GM21786 (cell line): ENCODE data around the gene SLC12A8.

ENCODE experiments used
- ATAC-seq: cut with Tn5 transposase; IDR thresholded peaks from one replicate; pipeline ENCODE4 v1.9.1; 2021; ENCODE audit not compliant: unreplicated experiment

SLC12A8 gene

DNA sequence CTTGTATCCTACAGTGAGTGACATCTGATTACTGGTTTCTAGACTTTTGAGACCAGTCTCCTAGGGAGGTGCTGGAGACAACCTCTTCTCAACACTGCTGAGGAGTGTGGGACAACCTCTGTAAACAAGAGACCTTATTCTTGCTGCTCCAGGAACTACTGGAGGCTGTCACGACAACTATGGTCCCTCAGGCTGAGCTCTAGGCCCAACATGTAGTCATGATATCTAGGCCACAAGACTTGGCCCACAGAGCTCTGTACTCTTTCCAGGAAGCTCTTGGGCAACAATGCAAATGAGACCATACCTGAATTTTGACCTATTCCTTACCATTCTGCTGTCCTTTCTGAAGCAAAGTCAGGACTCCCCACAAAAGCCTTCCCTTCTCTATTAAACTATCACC is 132.5 kb downstream of the SLC12A8 start:
- no peak for ATAC-seq

DNA sequence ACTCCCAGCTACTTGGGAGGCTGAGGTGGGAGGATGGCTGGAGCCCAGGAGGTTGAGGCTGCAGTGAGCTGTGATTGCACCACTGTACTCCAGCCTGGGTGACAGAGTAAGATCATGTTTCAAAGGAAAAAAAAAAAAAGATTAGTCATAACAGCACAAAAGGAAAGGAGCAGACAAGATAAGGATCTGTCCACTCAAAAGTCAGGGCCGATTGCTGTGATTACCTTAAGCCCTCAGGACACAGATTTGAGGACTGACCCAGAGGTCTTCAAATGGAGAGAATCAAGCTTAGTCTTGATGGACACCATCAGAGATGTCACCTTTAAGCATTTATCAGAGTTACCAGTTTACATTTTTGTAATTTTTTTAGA is 132.9 kb downstream of the SLC12A8 start:
- ATAC-seq = no peak

DNA sequence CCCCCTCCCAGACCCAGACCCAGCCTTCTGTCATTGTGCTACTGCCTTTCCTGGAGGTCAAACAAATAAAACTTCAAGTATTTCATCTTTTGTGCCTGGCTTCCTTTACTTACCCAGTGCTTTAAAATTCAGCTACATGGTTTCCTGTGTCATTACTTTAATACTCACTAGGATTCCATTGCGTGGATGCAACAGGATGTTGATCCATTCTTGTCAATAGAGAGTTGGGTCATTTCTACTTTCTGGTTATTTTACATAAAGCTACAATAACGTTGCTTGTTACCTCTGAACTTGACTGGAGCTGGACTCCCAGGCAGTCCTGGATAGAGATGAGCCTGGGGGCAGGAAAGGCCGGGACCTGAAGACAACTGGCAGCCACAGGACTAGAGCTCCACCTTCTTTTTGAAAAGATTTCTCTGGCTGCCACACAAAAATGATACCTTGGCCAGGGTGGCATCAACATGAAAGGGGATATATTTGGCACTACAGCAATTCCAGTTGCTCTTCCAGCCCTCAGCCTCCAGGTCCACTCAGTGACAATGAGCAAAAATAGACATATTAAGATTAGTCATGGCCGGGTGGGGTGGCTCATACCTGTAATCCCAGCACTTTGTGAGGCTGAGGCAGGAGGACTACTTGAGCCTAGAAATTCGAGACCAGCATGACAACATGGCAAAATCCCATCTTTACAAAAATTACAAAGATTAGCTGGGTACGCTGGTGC is 133.4 kb downstream of the SLC12A8 start:
- no peak for ATAC-seq

DNA sequence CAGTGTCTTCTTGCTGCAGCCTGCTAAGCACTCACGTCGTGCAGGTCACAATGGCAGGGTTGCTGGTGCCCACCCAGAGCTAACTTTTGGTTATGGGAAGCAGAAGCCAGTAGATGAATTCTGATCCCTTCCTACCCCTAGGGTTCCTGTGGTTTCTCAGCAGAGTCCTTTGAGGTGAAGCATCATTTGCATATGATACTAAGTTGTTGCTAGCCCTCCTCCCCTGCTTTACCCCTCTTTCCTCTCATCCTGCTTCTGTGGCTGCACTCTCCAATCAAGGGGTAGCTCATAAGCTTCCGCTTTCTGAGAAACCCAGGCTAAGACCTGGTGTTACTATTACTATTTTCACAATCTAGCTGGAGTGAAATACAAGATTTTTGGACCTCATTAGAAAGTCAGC is 134.7 kb downstream of the SLC12A8 start:
- no peak for ATAC-seq

DNA sequence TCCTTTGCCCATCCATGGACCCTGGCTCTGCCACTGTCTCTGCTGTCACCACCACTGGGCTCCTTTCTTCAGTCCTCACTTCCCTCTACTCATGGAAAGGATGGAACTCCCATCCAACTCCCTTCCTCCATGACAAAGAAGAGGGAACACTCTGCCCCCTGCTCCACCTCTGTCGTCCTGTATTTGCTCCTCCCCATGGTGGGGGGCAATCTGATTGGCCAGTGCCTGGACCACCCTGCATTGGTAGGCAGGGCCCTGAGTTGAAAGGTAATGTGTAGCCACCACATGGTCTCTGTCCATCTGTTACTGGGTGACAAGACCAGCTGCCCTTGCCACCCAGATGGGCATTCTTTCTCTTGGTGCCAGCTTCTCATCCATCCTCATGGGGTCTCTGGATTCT is 136.1 kb downstream of the SLC12A8 start:
- ATAC-seq = no peak

DNA sequence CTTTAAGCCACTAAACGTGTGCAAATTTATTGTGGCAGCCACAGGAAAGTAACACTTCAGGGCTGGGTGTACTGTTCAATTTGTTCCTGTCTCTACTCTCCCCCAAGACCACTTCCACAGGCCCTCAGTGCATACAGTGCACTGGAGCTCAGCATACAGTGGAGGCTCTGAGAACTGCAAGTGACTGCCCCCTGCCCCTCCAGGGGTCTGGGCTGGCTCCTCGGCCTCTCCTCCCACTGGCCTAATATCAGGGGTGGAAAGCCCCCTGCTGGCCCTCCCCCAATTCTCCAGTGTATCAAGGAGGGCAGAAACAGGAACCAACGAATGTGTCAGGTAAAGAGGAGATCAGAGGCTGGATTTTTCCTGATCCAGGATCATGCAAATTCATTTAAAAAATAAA is 136.8 kb downstream of the SLC12A8 start:
- ATAC-seq = no peak

DNA sequence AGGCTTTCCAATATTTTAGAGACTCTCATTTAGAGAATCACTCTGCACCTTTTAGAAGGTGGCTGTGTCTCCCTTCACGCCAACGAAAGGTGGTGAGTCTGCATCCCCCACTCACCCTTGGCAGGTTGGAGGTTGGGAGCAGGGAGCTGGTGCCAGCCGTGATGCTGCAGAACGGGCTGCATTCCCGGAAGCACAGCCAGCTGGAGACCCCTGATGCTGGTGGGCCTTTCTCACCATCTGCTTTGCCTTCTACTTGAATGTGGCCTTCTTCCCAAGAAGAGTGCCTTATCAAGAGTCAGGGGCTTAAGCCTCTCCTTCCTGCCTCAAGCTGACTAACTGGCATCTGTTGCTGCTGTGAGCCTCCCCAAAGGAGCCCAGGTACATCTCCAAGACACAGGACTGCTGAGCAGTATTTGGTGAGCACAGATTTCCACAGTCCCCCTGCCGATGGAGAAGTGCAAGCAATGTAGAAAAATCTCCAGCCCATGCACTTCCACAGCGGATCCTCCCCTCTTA is 139.1 kb downstream of the SLC12A8 start:
- no peak for ATAC-seq

DNA sequence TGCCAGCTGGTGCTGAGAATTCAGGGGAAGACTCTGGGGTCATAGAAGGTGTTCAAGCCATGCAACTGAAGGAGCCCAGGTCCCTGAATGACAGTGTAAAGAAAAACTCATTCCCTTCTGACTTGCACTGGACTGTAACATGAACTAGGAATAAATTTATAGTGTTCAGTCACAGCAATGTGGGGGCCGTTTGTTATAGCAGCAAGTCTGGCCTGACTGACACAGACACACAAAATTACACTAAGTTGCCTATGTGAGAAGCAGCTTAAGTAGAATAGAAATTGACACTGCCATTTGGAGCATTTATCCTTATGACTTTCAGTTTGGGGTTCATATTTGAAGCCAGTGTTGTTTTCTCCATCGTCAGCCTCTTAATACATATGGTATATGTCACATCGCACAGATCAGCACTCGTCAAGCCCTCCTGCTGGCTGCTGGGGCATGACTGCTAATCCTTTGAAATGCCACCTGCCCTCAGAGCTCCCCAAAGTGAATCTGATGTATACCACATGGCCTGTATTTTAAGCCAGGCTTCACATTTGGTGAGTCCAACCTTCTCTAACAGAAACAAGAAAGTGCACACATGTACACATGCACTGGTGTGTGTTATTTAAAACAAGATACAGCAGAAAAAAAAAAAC is 139.7 kb downstream of the SLC12A8 start:
- ATAC-seq = no peak

DNA sequence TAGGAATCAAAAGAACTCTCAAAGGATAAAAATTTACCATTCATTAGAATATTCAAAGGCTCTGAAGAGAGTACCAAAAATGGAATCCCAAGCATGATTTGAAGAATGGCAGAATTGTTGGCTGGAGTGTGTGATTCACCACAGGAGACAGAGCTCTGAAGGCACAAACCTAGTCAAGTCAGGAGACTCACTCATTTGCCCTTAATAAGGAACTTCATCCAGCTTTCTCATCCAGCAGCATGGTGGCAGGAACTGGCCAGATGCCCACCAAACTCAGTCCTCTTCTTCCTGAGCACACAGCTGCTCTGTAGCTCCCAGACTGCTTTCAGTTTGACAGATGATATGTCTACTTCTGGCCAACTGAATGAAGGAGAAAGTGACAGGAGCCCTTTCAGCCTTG is 140.2 kb downstream of the SLC12A8 start:
- no peak for ATAC-seq

DNA sequence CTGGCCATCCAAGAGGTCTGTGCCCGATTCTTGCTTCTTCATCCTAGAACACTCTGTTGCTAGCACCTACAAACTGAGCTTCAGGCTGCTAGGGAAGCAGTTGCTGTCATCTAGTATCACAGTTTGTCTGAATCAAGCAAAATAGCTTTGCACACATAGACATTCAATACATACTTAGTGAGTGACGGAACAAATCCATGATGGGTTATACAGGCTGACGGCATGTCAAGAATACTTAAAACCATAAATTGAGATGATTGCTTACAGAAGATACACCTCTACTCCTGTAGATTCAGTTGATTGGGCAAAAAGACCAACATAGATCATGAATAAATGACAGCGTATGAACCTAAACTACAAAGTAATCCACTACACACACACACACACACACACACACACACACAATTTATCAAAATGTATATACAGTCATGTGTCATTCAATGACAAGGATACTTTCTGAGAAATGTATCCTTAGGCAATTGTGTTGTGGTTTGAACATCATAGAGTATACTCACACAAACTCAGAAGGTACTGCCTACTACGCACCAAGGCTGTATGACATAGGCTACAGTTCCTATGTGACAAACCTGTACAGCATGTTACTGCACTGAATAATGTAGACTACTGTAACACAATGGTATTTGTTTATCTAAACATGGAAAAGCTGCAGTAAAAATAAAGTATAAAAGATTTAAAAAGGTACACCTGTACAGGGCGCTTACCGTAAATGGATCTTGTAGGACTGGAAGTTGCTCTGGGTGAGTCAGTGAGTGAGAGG is 142.4 kb downstream of the SLC12A8 start:
- ATAC-seq = no peak

DNA sequence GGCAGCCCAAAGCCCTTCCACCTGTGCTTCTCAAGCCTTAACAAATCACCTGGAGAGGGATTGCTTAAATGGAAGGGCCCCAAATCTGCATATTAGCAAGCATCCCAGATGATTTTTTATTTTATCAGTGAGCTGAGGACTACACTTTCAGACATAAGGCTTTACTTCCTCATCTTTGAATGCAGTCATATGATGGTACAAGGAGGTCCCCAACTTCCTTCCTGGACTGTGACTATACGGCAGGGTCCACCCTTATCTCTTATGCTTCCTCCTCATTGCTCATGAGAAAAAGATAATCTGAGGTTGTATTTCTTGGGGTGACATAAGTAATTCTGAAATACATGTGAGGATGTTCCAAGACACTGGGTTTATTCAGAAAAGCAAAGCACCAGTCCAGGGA is 143.1 kb downstream of the SLC12A8 start:
- ATAC-seq = no peak

DNA sequence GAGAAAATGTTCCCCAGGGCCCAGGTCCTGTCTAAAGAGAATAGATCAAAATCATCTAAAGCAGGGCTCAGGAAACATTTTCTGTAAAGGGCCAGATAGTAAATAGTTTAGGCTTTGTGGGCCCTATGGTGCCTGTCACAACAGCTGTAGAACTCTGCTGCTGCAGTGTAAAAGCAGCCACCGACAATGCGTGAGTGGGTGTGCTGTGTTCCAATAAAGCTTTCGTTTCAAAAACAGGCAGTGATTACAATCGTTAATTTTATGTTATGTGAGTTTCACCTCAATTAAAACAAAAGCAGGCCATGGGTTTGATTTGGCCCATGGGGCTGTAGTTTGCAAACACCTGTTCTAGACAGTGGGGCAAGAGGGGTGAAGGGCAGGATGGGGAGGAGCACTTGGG is 144.3 kb downstream of the SLC12A8 start:
- no peak for ATAC-seq

DNA sequence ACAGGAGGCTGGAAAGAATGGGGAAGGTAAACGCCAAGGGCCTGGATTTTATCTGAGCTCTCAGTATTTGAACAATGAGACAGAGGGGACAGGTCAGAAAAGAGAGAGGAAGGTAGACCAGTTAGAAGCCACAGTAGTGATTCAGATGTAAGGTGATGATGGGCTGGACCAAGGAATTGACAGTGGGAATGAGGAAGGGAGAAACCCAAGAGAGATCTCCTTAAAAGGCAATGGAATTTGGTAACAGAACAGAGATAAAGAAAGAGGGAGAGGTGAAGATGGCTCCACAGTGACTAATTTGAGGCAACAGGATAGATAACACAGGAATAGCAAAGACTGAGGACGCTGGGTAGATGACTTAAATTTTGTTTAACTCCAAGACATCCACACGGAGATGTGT is 145.3 kb downstream of the SLC12A8 start:
- no peak for ATAC-seq

DNA sequence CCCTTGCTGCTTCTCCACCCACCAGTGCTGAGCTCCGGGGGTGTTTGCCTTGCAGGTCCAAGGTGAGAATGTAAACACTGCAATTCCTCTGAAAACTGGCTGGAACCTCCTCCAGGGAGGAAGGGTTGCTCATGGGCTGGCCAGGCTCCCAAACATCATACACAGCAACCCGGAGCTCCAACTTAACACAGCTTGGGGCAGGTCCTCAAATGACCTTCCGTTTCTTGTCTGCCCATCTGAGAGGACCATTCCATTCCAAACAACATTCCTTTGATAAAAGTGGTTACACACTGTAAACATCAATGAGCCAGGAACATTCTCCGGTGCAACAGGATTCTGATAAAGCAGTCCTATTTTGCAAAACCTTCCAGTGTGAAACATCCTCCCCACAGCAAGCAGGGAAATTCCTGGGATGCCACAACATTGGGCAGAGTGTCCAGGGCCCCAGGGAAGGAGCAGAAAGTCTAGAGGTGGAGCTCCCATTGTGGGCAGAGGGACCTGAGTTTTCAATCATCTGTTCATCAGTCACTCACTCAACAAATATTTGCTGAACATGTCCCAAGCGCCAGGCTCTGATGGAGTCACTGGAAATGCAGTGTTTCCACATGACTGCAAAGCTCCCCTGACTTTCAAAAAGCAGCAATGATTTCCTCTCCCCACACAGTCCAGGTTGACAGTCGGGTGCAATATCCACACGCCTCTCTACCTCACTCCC is 149.5 kb downstream of the SLC12A8 start:
- ATAC-seq = no peak

DNA sequence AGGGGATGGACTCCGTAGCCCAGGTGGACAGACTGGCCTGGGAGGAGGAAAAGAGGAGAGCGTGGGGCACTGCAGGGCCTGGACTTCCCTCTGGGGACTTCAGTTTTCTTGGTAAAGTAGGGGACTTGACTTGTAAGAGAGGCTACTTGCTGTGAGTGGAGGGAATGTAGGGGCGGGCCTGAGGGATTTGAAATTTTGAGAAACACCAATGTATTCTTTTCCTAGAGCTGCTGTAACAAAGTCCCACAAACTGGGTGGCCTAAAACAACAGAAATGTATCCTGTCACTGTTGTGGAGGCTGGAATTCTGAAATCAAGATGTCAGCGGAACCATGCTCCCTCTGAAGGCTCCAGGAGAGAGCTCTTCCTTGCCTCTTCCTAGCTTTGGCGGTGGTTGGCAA is 150.9 kb downstream of the SLC12A8 start:
- ATAC-seq = no peak

DNA sequence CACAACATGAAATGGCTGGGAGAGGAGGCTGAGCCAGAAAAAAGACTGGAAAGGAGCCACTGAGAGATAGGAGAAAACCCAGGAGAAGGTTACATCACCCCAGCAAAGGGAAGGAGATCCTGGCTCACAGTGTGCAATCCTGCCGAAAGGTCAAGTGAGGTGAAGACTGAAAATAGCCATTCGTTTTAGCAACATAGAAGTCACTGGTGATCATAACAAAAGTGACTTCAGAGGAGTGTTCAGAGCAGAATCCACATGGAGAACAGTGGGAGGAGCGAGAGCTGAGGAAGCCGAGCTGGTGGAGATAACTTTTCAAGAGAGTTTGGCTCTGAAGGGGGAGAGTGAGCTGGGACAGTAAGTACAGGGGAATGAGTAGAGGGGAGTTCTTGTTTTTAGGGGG is 151.4 kb downstream of the SLC12A8 start:
- ATAC-seq = no peak

DNA sequence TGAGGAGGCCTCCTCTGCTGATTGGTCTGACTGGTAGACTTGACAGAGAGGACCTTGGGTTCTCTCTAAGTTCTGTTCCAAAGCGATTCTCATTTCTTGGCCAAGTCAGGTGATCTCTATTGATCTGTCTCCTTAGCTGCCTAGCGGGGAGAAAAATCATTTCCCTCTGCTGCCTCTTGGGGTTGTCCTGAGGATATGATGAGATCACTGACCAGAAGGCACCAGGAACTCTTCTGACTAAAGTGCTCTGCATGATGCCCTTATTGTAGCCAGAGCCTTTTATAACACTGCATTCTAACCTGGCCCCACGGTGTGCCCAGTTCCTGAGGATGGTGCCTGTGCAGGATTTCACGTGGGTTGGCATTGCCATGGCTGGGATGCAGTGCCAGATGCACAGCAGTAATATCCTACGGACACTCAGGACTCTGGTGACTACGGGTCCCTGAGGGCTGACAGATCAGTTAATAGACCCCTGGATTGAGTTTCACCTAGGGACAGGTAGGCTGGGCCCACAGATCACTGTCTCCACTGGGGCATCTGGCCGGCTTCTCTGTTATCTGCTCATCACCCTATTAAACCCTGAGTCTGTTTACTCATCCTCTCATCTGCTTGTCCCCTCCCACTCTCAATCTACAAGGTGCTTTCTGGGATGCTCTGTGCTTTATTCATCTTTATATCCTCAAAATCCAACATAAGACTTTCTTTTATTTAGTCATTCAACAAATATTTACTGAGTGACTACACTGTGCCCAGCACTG is 152.9 kb downstream of the SLC12A8 start:
- ATAC-seq = no peak

DNA sequence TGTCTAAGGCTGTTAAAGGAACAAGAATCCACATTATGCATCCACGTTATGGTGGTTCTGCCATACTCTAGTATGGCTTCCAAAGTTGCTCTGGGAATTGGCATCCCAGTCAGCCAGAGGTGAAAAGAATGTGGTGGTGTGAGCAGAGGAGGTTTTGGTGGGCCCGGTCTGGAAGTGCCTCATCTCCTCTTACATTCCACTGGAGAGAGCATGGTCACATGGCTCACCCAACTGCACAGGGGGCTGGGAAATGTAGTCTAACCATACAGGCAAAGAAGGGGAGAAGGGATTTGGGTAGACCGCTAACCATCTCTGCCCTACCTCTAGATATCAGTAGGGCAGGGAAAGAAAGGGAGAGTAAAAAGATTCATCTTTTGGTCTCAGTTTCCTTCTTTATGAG is 153.6 kb downstream of the SLC12A8 start:
- no peak for ATAC-seq

DNA sequence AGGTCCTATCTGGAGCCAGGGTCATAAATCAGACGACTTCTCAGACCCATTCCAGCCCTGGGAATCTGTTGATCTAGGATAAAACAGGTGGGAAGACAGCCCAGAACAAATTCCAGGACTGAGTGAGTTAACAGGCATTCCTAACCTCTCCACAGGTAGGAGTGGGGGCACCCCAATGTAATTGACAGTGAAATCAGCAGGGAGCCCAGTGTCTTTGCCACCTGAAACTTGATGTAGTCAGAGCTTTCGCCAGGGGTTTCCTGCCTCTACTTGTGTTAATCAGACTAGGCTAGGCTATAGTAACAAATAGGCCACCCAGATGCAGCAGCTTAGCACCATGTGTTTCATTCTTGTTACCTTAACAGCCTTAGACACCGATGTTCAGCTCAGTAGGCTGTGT is 154.0 kb downstream of the SLC12A8 start:
- ATAC-seq = no peak

DNA sequence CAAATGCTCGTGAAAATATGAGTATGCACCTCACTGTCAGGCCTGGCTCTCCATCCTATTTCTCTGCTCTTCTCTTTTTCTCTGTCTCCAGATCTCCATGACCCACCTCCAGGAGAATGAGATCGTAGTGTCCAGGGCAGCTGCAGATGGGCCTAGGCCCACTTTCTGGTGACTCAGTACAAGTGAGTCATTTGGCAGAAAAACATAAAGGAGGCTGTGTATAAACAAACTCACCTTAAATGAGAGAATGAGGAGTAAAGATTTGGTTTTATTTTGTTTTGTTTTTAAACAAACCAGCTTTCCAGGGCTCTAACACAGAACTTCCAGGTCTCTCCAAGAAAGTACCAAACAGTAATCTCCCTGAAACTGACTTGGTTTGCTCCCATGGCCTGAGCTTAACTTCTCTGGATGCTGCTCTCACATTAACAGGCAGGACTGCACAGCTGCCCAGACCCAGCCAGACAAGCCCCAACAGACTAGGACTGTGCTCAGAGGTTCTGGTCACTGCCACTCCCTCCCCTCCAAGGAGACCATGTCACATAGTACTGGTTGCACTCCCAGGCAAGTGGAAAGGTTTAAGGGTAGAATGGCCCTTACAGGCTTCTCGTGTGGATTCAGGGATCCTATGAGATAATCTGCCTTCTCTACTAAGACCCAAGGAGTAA is 155.2 kb downstream of the SLC12A8 start:
- ATAC-seq = no peak
